ENCODE data around the gene CAPG.
A peak's percentile ranks its signal among the peaks of the same experiment; 100 is the strongest.

Gene CAPG

DNA sequence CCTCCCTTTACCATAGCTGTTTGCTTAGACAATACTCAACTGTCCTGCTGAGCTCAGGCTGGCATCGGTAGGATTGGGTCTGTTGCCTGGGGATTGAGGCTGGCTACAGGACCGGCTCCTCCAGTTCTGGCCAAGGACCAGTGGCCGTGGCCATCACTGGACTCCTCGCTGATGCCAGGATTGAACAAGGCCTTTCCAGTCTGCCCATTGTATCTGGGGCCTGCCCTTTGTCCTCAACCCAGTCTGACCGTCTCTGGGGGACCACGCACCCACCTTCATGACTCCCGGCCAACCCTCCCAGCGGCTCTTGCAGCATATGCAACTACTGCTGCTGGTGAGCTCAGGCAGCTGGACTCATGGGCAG is 37.0 kb upstream of the CAPG start:
- no peaks in the 10 kb centered on the region for H3K36me3 ChIP-seq (ENCODE audit: control insufficient read depth in 2 of 2, insufficient read depth in 1 of 2, low read length in 2 of 2)
- no peak overlapping the region for H3K27ac ChIP-seq (ENCODE audit: extremely low read depth, low read depth, low read length)
- H3K9me3 ChIP-seq (ENCODE audit: control insufficient read depth, insufficient read depth, low read depth, low read length) = no peaks in the 10 kb centered on the region
- ChIA-PET POLR2A (interaction anchor here (0.7 to 3.2 kb wide), 2 partner anchors 22 to 92 kb away, joined by 6 to 56 read pairs; partner anchors contain the start of gene MAT2A), CTCF (no interaction called here)
- no peaks in the 10 kb centered on the region; the same call in 1 of the 2 replicates for H3K4me1 ChIP-seq (ENCODE audit: control insufficient read depth, insufficient read depth, low read length)
- TF ChIP-seq ZFHX2 (tag by site-specific recombination; conservative IDR thresholded peaks at IDR 0.05) (no peak), ZNF621 (tag by site-specific recombination; IDR thresholded peaks at IDR 0.05) (no peak), ZBTB20 (tag by site-specific recombination; IDR thresholded peaks at IDR 0.05) (no peak), ZNF585B (tag by site-specific recombination; IDR thresholded peaks at IDR 0.05) (no peak)
- H3K4me3 ChIP-seq (ENCODE audit: low read depth, low read length) = no peak overlapping the region

DNA sequence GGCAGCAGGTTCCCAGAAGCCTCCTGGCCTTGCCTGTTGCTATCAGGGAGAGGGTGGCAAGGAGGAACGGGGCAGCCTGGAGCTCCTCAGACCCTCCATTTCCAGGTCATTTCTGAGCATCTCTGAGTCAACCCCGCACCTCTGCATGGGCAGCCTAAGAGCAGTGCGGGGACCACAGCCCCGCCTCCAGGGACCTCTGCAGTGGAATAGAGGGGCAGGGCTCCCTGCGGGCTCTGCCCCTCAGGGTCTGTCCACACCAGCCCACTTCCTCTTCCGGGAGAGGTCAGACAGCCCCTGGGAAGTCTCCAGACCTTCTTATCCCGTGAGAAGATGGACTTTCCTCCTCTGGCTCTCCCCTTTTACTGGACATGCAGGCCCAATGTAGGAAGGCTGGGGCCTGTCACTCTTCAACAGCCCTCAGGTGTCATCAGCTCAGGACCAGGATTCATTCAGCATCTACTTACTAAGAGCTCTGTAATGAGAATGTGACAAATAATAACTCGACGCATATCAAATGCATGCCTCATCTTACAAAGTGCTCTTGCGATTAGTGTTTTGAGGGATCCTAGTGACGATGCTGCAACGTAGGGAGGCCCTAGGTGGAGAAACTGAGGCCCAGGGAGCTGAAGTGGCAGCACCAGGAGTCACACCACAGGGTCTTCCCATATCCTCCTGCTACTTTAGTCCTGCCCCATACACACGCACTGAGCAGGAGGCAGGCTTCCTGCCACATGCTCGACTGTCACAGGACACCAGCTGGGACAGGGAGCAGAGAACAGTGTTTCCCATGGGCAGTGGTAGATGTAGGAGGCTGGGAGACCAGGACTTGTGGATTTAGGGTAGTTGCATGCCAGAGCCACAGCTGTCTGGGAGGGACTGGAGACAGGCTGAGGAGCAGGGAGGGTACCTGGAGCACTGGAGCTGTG is 36.4 kb upstream of the CAPG start:
- H3K9me3 ChIP-seq (ENCODE audit: control insufficient read depth, insufficient read depth, low read depth, low read length) = no peaks in the 10 kb centered on the region
- H3K4me1 ChIP-seq (ENCODE audit: control insufficient read depth, insufficient read depth, low read length) = no peaks in the 10 kb centered on the region; the same call in 1 of the 2 replicates
- POLR2A ChIA-PET = interaction anchor here (0.5 to 3.2 kb wide), 11 partner anchors 9 to 165 kb away, joined by 3 to 56 read pairs (median 4); partner anchors contain the start of genes C2orf68, ELMOD3, GGCX and MAT2A
- CTCF ChIA-PET = interaction anchor here (0.8 kb wide), 1 partner anchor 28 kb away, joined by 5 read pairs; no protein-coding TSS in a partner anchor
- H3K27ac ChIP-seq (ENCODE audit: extremely low read depth, low read depth, low read length) = peak overlapping the region; percentile 68
- no peaks in the 10 kb centered on the region for H3K36me3 ChIP-seq (ENCODE audit: control insufficient read depth in 2 of 2, insufficient read depth in 1 of 2, low read length in 2 of 2)
- no peak overlapping the region for H3K4me3 ChIP-seq (ENCODE audit: low read depth, low read length)
- TF ChIP-seq ZBTB8A (tag by site-specific recombination; IDR thresholded peaks at IDR 0.05) (no peak), ZBTB1 (tag by site-specific recombination; IDR thresholded peaks at IDR 0.05) (no peak), ZNF785 (tag by site-specific recombination; IDR thresholded peaks at IDR 0.05) (no peak), ZNF10 (tag by site-specific recombination; IDR thresholded peaks at IDR 0.05) (no peak), ZNF223 (tag by site-specific recombination; IDR thresholded peaks at IDR 0.05) (no peak), ZBTB7A (tag by site-specific recombination; IDR thresholded peaks at IDR 0.05; ENCODE audit: low read depth) (no peak), ZNF354C (tag by site-specific recombination; IDR thresholded peaks at IDR 0.05; ENCODE audit: borderline replicate concordance, low read depth) (no peak), ZNF23 (tag by site-specific recombination; IDR thresholded peaks at IDR 0.05; ENCODE audit: borderline replicate concordance) (no peak), MZF1 (tag by site-specific recombination; IDR thresholded peaks at IDR 0.05; ENCODE audit: borderline replicate concordance) (peak; percentile 80; the same call in 1 of the 2 replicates), ZNF677 (tag by site-specific recombination; IDR thresholded peaks at IDR 0.05) (no peak), SCRT2 (tag by site-specific recombination; IDR thresholded peaks at IDR 0.05) (peak; percentile 3; the same call in 1 of the 2 replicates), ZNF48 (tag by site-specific recombination; IDR thresholded peaks at IDR 0.05) (no peak), ZEB2 (tag by site-specific recombination; IDR thresholded peaks at IDR 0.05) (no peak; the same call in 1 of the 2 replicates), ZFP37 (tag by site-specific recombination; IDR thresholded peaks at IDR 0.05) (no peak), KLF16 (tag by site-specific recombination; IDR thresholded peaks at IDR 0.05) (no peak), ZNF114 (tag by site-specific recombination; IDR thresholded peaks at IDR 0.05) (no peak), ZNF510 (tag by site-specific recombination; IDR thresholded peaks at IDR 0.05; ENCODE audit: insufficient replicate concordance) (no peak)
- TF ChIP-seq, protein P1, sequence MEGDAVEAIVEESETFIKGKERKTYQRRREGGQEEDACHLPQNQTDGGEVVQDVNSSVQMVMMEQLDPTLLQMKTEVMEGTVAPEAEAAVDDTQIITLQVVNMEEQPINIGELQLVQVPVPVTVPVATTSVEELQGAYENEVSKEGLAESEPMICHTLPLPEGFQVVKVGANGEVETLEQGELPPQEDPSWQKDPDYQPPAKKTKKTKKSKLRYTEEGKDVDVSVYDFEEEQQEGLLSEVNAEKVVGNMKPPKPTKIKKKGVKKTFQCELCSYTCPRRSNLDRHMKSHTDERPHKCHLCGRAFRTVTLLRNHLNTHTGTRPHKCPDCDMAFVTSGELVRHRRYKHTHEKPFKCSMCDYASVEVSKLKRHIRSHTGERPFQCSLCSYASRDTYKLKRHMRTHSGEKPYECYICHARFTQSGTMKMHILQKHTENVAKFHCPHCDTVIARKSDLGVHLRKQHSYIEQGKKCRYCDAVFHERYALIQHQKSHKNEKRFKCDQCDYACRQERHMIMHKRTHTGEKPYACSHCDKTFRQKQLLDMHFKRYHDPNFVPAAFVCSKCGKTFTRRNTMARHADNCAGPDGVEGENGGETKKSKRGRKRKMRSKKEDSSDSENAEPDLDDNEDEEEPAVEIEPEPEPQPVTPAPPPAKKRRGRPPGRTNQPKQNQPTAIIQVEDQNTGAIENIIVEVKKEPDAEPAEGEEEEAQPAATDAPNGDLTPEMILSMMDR (tag by site-specific recombination; IDR thresholded peaks at IDR 0.05) = no peak
- TF ChIP-seq, protein P2, sequence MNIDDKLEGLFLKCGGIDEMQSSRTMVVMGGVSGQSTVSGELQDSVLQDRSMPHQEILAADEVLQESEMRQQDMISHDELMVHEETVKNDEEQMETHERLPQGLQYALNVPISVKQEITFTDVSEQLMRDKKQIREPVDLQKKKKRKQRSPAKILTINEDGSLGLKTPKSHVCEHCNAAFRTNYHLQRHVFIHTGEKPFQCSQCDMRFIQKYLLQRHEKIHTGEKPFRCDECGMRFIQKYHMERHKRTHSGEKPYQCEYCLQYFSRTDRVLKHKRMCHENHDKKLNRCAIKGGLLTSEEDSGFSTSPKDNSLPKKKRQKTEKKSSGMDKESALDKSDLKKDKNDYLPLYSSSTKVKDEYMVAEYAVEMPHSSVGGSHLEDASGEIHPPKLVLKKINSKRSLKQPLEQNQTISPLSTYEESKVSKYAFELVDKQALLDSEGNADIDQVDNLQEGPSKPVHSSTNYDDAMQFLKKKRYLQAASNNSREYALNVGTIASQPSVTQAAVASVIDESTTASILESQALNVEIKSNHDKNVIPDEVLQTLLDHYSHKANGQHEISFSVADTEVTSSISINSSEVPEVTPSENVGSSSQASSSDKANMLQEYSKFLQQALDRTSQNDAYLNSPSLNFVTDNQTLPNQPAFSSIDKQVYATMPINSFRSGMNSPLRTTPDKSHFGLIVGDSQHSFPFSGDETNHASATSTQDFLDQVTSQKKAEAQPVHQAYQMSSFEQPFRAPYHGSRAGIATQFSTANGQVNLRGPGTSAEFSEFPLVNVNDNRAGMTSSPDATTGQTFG (tag by site-specific recombination; IDR thresholded peaks at IDR 0.05; ENCODE audit: borderline replicate concordance) = no peak
- TF ChIP-seq, protein P3, sequence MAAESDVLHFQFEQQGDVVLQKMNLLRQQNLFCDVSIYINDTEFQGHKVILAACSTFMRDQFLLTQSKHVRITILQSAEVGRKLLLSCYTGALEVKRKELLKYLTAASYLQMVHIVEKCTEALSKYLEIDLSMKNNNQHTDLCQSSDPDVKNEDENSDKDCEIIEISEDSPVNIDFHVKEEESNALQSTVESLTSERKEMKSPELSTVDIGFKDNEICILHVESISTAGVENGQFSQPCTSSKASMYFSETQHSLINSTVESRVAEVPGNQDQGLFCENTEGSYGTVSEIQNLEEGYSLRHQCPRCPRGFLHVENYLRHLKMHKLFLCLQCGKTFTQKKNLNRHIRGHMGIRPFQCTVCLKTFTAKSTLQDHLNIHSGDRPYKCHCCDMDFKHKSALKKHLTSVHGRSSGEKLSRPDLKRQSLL (tag by site-specific recombination; IDR thresholded peaks at IDR 0.05) = no peak
- TF ChIP-seq, protein P4, sequence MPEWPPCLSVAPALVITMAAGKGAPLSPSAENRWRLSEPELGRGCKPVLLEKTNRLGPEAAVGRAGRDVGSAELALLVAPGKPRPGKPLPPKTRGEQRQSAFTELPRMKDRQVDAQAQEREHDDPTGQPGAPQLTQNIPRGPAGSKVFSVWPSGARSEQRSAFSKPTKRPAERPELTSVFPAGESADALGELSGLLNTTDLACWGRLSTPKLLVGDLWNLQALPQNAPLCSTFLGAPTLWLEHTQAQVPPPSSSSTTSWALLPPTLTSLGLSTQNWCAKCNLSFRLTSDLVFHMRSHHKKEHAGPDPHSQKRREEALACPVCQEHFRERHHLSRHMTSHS (tag by site-specific recombination; IDR thresholded peaks at IDR 0.05) = no peak

Data from HEK293 (cell line).